ENCODE data around the gene LAMTOR4. TPM values are rescaled to one million over a fixed set of nuclear protein-coding genes. Genes with fewer than 3 reads are reported as not detected.
A peak's percentile ranks its signal among the peaks of the same experiment; 100 is the strongest.

Gene LAMTOR4
- total and polyA plus RNA-seq, 2 donors (not counting 1 experiment from before 2014, with no cell fraction given), result 214 to 448 TPM

DNA sequence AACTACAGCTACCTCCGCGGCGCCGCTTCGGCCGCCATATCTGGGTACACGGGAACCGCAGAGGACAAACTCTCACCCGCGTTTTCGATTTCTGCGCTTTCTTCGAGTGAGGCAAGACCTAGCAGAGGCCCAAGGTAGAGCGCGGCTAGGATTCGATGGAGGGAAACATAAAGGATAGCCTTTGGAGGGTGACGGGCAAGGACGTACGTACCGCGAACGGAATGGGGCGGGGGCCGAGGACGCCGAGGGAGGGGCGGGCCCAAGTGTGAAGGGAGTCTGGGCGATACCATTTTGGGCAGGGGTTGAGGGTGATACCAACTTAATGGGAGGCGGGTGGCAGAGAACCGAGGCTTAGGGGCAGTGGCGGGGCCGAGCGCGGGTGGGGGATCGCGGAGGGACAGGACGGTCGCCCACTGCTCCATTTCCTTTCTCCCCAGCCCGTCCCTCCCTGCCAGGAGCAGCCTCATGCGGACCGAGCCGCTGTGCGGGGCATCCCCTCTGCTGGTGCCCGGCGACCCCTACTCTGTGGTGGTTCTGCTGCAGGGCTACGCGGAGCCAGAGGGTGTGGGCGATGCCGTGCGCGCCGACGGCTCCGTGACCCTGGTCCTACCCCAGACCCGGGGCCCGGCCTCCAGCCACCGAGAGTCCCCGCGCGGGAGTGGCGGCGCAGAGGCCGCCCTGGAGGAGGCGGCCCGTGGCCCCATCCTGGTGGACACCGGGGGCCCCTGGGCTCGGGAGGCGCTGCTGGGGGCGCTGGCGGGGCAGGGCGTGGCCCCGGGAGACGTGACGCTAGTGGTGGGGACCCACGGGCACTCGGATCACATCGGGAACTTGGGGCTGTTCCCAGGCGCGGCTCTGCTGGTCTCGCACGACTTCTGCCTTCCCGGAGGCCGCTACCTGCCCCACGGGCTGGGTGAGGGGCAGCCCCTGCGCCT, 21.5 kb upstream of the LAMTOR4 start, which contains the start of gene MBLAC1:
TSS of gene MBLAC1 (plus strand) at position 37 of the 935 bp plus-strand sequence. CDS start at position 466, 429 bp downstream.
- H3K27ac ChIP-seq (ENCODE audit: low read length in 2 of 2), result peak within 1 kb of the TSS; percentile 83 to 95
- peak; percentile 83 for ATAC-seq (ENCODE audit: low read depth)
- no peak for TF ChIP-seq EZH2 (IDR thresholded peaks at IDR 0.05; ENCODE audit: borderline replicate concordance, insufficient read depth, low read depth, low read length, poor library complexity, severe bottlenecking)
- TF ChIP-seq, protein P1, sequence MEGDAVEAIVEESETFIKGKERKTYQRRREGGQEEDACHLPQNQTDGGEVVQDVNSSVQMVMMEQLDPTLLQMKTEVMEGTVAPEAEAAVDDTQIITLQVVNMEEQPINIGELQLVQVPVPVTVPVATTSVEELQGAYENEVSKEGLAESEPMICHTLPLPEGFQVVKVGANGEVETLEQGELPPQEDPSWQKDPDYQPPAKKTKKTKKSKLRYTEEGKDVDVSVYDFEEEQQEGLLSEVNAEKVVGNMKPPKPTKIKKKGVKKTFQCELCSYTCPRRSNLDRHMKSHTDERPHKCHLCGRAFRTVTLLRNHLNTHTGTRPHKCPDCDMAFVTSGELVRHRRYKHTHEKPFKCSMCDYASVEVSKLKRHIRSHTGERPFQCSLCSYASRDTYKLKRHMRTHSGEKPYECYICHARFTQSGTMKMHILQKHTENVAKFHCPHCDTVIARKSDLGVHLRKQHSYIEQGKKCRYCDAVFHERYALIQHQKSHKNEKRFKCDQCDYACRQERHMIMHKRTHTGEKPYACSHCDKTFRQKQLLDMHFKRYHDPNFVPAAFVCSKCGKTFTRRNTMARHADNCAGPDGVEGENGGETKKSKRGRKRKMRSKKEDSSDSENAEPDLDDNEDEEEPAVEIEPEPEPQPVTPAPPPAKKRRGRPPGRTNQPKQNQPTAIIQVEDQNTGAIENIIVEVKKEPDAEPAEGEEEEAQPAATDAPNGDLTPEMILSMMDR (IDR thresholded peaks at IDR 0.05), result no peak
- no peaks in the 10 kb centered on the region for H3K9me3 ChIP-seq (ENCODE audit: control extremely low read depth in 1 of 3, control insufficient read depth in 2 of 3, insufficient read depth in 1 of 3, low read length in 2 of 3)
- peak within 1 kb of the TSS; percentile 54 to 84 (median 78) for H3K4me3 ChIP-seq (ENCODE audit: control extremely low read depth in 1 of 5, extremely low read depth in 1 of 5, insufficient read depth in 1 of 5, low read depth in 2 of 5, low read length in 4 of 5)
- peaks cover 20 to 36% of the 10 kb centered on the region in 2 donors for H3K4me1 ChIP-seq (ENCODE audit: control insufficient read depth in 2 of 2, insufficient read depth in 2 of 2, low read length in 2 of 2)
- H3K27me3 Mint-ChIP-seq, result no peaks in the 10 kb centered on the region
- WGBS (ENCODE audit: insufficient coverage), result under 1% methylated on average over 85 of the region's 85 CpGs
- H3K4me2 ChIP-seq (replicated peaks; ENCODE audit: low read depth, low read length, poor library complexity, severe bottlenecking), result peak within 1 kb of the TSS; percentile 100
- no peaks in the 10 kb centered on the region for H3K27me3 ChIP-seq (replicated peaks in 1 of 4; ENCODE audit: control extremely low read depth in 1 of 4, control insufficient read depth in 3 of 4, insufficient read depth in 4 of 4, low read length in 3 of 4)
- POLR2A ChIA-PET, result interaction anchor here (0.7 to 2.6 kb wide), 3 partner anchors 26 to 302 kb away, joined by 3 to 37 read pairs (median 7); partner anchors contain the start of genes AP4M1 and MCM7
- H3K9ac ChIP-seq (ENCODE audit: low read length), result peak within 1 kb of the TSS; percentile 91
- H3K4me1 Mint-ChIP-seq, result peaks cover 31% of the 10 kb centered on the region
- CTCF ChIA-PET, result interaction anchor here (0.6 to 6.6 kb wide), 6 partner anchors 15 to 281 kb away, joined by 3 to 43 read pairs (median 10); partner anchors contain the start of genes AP4M1 and MCM7
- intact Hi-C loops (cut with micrococcal nuclease), result loop anchor here (1.0 kb wide), 7 partner anchors 8 to 301 kb away; partner anchors contain the start of genes AP4M1, CNPY4, LAMTOR4 and MCM7
- H3K36me3 ChIP-seq (replicated peaks in 1 of 2; ENCODE audit: control extremely low read depth in 1 of 2, control insufficient read depth in 1 of 2, extremely low read depth in 1 of 2, insufficient read depth in 2 of 2, low read length in 1 of 2), result no peaks in the 10 kb centered on the region
- peak within 1 kb of the TSS; percentile 100 for H3K4me3 Mint-ChIP-seq
- no peaks in the 10 kb centered on the region for H4K20me1 ChIP-seq (ENCODE audit: control insufficient read depth, insufficient read depth, low read length, poor library complexity, severe bottlenecking)
- H3K79me2 ChIP-seq (ENCODE audit: control insufficient read depth, insufficient read depth, low read length), result peaks cover 19% of the 10 kb centered on the region
- peak; percentile 97 for DNase-seq
- no peaks in the 10 kb centered on the region for H3K9me3 Mint-ChIP-seq (ENCODE audit: insufficient read depth)
- peak within 1 kb of the TSS; percentile 100 for H3K27ac Mint-ChIP-seq
- H2AFZ ChIP-seq (ENCODE audit: insufficient read depth, low read depth, low read length, poor library complexity, severe bottlenecking), result peak within 1 kb of the TSS; percentile 99
